Karpas-422 (cell line): Measurements from ENCODE around the gene CCL5. TPM values are rescaled to one million over a fixed set of nuclear protein-coding genes. Genes with fewer than 3 reads are reported as not detected.

Source experiments
- DNase-seq: peaks from one replicate; pipeline ENCODE4 v3.0.0-alpha.2; 2015
- H2AFZ ChIP-seq: fragments of 200-600 bp; sonication (generic); 2 replicates; pipeline ENCODE4 v1.6.1; 2014; ENCODE audit warnings: antibody characterized with exemption, low read length, mixed read lengths
- H3K27ac ChIP-seq: fragments of 200-600 bp; sonication (generic); 2 replicates; pipeline ENCODE4 v1.5.1; 2014; ENCODE audit warnings: mild to moderate bottlenecking, low read length, moderate library complexity
- H3K27me3 ChIP-seq: fragments of 200-600 bp; sonication (generic); 2 replicates; pipeline ENCODE4 v1.6.1; 2014; ENCODE audit warnings: low read length, mixed read lengths
- H3K36me3 ChIP-seq: fragments of 200-600 bp; sonication (generic); 2 replicates; pipeline ENCODE4 v1.6.1; 2014; ENCODE audit warnings: low read length, mixed read lengths; ENCODE audit not compliant: insufficient read depth
- H3K4me1 ChIP-seq: fragments of 200-600 bp; sonication (generic); 2 replicates; pipeline ENCODE4 v1.6.1; 2014; ENCODE audit warnings: mild to moderate bottlenecking, low read length, mixed read lengths
- H3K4me2 ChIP-seq: fragments of 200-600 bp; sonication (generic); 2 replicates; pipeline ENCODE4 v1.6.1; 2014; ENCODE audit warnings: low read length, low read depth, mild to moderate bottlenecking; ENCODE audit not compliant: poor library complexity, severe bottlenecking
- H3K4me3 ChIP-seq: fragments of 200-600 bp; sonication (generic); 2 replicates; pipeline ENCODE4 v1.5.1; 2014; ENCODE audit warnings: mild to moderate bottlenecking, antibody characterized with exemption, low read length, mixed read lengths
- H3K79me2 ChIP-seq: fragments of 200-600 bp; sonication (generic); 2 replicates; pipeline ENCODE4 v1.6.1; 2014; ENCODE audit warnings: mild to moderate bottlenecking, low read length, mixed read lengths
- H3K9ac ChIP-seq: fragments of 200-600 bp; sonication (generic); 2 replicates; pipeline ENCODE4 v1.6.0; 2014; ENCODE audit warnings: low read length
- H3K9me2 ChIP-seq: fragments of 200-600 bp; sonication (generic), shearing (Covaris generic); replicated peaks from 2 replicates; pipeline ENCODE4 v1.6.0; 2014; ENCODE audit warnings: mild to moderate bottlenecking, low read length, moderate library complexity; ENCODE audit not compliant: insufficient read depth
- H3K9me3 ChIP-seq: fragments of 300-700, 200-600 bp; sonication (generic); 2 replicates; pipeline ENCODE4 v1.6.1; 2014; ENCODE audit warnings: low read length, mixed read lengths
- H4K20me1 ChIP-seq: fragments of 200-600 bp; sonication (generic); 2 replicates; pipeline ENCODE4 v1.6.1; 2014; ENCODE audit warnings: mild to moderate bottlenecking, antibody characterized with exemption, low read length, low read depth; ENCODE audit not compliant: insufficient read depth
- total RNA-seq: library from RNA; depleted of rRNA; stranded (reverse); fragments of >200 nt; shearing (Covaris generic); gene quantifications from 2 replicates; pipeline ENCODE4 v1.2.3, GENCODE V29; 2014; ENCODE audit warnings: low replicate concordance

Gene CCL5
- total RNA-seq, 1 experiment from 2014 or later: not detected

- no peaks in the 10 kb centered on the region for H3K9me2 ChIP-seq
- DNase-seq: no peak
- H3K27ac ChIP-seq: no peak overlapping the region
- H3K4me2 ChIP-seq: no peak overlapping the region
- H3K79me2 ChIP-seq: no peaks in the 10 kb centered on the region
- no peaks in the 10 kb centered on the region for H3K4me1 ChIP-seq
- H3K9me3 ChIP-seq: no peaks in the 10 kb centered on the region
- H2AFZ ChIP-seq: no peak overlapping the region
- no peaks in the 10 kb centered on the region for H4K20me1 ChIP-seq
- no peaks in the 10 kb centered on the region for H3K36me3 ChIP-seq
- H3K4me3 ChIP-seq: no peak overlapping the region
- no peaks in the 10 kb centered on the region for H3K27me3 ChIP-seq
- H3K9ac ChIP-seq: no peak overlapping the region
Measured at GRCh38 chr17:35894206-35894605, 14.0 kb upstream of the CCL5 start.

GRCh38 chr17:35893751-35894150 is 13.6 kb upstream of the CCL5 start:
- DNase-seq: no peak
- Histone ChIP-seq H4K20me1 (no peaks in the 10 kb centered on the region), H3K27me3 (no peaks in the 10 kb centered on the region), H3K4me3 (no peak overlapping the region), H3K9me3 (no peaks in the 10 kb centered on the region), H3K27ac (no peak overlapping the region), H3K9me2 (no peaks in the 10 kb centered on the region), H3K4me2 (no peak overlapping the region), H3K4me1 (no peaks in the 10 kb centered on the region), H3K36me3 (no peaks in the 10 kb centered on the region), H3K79me2 (no peaks in the 10 kb centered on the region), H3K9ac (no peak overlapping the region), H2AFZ (no peak overlapping the region)

GRCh38 chr17:35892091-35893035 is 12.2 kb upstream of the CCL5 start:
- Histone ChIP-seq H4K20me1 (no peaks in the 10 kb centered on the region), H3K9ac (no peak overlapping the region), H3K4me3 (no peak overlapping the region), H3K4me2 (no peak overlapping the region), H3K4me1 (no peaks in the 10 kb centered on the region), H3K79me2 (no peaks in the 10 kb centered on the region), H2AFZ (no peak overlapping the region), H3K9me3 (no peaks in the 10 kb centered on the region), H3K9me2 (no peaks in the 10 kb centered on the region), H3K27me3 (no peaks in the 10 kb centered on the region), H3K27ac (no peak overlapping the region), H3K36me3 (no peaks in the 10 kb centered on the region)
- DNase-seq: no peak

GRCh38 chr17:35891269-35891668 is 11.1 kb upstream of the CCL5 start:
- no peaks in the 10 kb centered on the region for H4K20me1 ChIP-seq
- no peak overlapping the region for H3K4me2 ChIP-seq
- DNase-seq: no peak
- H3K9me2 ChIP-seq: no peaks in the 10 kb centered on the region
- H3K27me3 ChIP-seq: no peaks in the 10 kb centered on the region
- no peaks in the 10 kb centered on the region for H3K36me3 ChIP-seq
- no peak overlapping the region for H2AFZ ChIP-seq
- H3K4me1 ChIP-seq: no peaks in the 10 kb centered on the region
- no peak overlapping the region for H3K4me3 ChIP-seq
- no peaks in the 10 kb centered on the region for H3K9me3 ChIP-seq
- H3K27ac ChIP-seq: no peak overlapping the region
- no peaks in the 10 kb centered on the region for H3K79me2 ChIP-seq
- H3K9ac ChIP-seq: no peak overlapping the region

- no peaks in the 10 kb centered on the region for H3K79me2 ChIP-seq
- no peak overlapping the region for H3K4me2 ChIP-seq
- H3K9me3 ChIP-seq: no peaks in the 10 kb centered on the region
- no peak overlapping the region for H3K4me3 ChIP-seq
- no peaks in the 10 kb centered on the region for H3K4me1 ChIP-seq
- H3K9ac ChIP-seq: no peak overlapping the region
- no peaks in the 10 kb centered on the region for H4K20me1 ChIP-seq
- DNase-seq: no peak
- no peaks in the 10 kb centered on the region for H3K9me2 ChIP-seq
- H2AFZ ChIP-seq: no peak overlapping the region
- H3K27me3 ChIP-seq: no peaks in the 10 kb centered on the region
- no peaks in the 10 kb centered on the region for H3K36me3 ChIP-seq
- no peak overlapping the region for H3K27ac ChIP-seq
Measured at GRCh38 chr17:35890774-35891155, 10.6 kb upstream of the CCL5 start.

DNA sequence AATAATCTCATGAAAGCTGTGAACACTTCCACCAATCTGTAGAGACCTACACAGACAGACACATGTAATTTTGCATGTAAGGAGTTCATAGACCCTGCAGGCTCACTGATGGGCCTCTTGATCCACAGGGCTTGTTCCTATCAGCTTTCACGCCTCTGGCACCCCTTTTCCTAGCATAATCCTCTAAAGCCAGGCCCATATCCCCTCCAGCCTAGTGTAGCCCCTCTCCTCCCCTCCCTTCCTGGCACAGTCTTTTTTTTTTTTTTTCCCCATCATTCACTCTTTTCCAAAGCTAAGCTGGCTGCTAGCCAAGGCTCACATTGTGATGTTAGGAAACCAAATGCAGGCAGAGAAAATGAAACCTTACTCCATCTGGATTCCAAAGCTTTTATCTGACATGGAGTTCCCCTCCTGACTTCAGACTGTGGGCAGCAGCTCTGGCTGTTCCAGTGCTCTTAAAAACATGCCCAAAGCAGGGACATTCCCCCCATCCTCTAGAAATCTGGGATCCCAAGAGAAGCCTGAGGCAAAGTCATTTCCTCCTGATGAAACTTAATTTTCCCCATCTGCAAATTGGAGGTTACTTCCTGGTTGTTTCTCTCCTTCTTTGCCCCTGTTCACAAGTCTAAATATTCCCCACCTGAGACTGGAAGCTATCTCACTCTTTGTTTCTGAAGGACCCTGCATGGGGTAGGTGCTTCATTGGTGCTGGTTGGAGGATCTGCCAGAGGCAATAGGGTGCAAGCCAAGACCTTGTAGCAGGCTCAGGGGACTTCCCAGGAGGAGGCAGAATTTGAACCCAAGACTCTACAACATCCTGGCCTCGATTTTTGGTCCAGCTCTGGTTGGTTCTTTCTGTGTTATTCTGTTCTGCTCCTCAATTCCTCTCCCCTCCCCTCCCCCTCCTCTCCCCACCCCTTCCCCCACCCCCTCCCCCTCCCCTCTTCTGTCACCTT is 9.9 kb upstream of the CCL5 start:
- no peaks in the 10 kb centered on the region for H4K20me1 ChIP-seq
- H3K4me1 ChIP-seq: no peaks in the 10 kb centered on the region
- H3K4me3 ChIP-seq: no peak overlapping the region
- H3K9me2 ChIP-seq: no peaks in the 10 kb centered on the region
- no peak overlapping the region for H2AFZ ChIP-seq
- H3K27me3 ChIP-seq: no peaks in the 10 kb centered on the region
- H3K27ac ChIP-seq: no peak overlapping the region
- no peaks in the 10 kb centered on the region for H3K79me2 ChIP-seq
- H3K4me2 ChIP-seq: no peak overlapping the region
- no peaks in the 10 kb centered on the region for H3K9me3 ChIP-seq
- DNase-seq: no peak
- H3K9ac ChIP-seq: no peak overlapping the region
- no peaks in the 10 kb centered on the region for H3K36me3 ChIP-seq

DNA sequence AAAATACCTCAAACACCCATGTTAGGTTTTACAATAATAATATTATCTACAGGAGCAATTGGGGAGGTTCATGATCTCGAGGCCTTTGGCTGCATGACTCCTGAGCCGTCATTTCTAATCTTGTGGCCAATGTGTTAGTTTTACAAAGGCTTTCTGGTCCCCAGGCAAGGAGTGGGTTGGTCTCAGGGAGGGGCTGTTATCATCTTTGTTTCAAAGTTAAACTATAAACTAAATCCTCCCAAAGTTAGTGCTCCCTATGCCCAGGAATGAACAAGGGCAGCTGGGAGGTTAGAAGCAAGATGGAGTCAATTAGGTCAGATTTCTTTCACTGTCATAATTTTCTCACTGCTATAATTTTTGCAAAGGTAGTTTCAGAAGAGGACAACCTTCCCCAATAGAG is 9.1 kb upstream of the CCL5 start:
- Histone ChIP-seq H3K9ac (no peak overlapping the region), H3K4me2 (no peak overlapping the region), H4K20me1 (no peaks in the 10 kb centered on the region), H3K27me3 (no peaks in the 10 kb centered on the region), H3K27ac (no peak overlapping the region), H3K4me3 (no peak overlapping the region), H3K9me2 (no peaks in the 10 kb centered on the region), H3K4me1 (no peaks in the 10 kb centered on the region), H3K79me2 (no peaks in the 10 kb centered on the region), H3K36me3 (no peaks in the 10 kb centered on the region), H3K9me3 (no peaks in the 10 kb centered on the region), H2AFZ (no peak overlapping the region)
- no peak for DNase-seq

DNA sequence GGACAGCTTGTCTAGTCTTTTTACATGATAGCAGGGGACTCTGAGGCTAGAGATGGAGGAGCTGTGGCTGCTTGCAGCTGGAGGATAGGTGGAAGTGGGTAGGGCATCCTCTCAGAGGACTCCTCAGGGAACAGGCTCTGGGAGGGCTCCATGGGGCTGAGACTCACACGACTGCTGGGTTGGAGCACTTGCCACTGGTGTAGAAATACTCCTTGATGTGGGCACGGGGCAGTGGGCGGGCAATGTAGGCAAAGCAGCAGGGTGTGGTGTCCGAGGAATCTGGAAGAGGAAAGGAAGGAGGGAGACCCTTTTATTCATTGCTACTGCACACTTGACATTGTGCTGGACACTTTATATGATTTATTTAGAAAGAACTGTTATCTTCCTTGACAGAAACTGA is 1.8 kb downstream of the CCL5 start:
- no peaks in the 10 kb centered on the region for H4K20me1 ChIP-seq
- H3K4me1 ChIP-seq: no peaks in the 10 kb centered on the region
- no peak overlapping the region for H3K4me3 ChIP-seq
- H2AFZ ChIP-seq: no peak overlapping the region
- no peak overlapping the region for H3K27ac ChIP-seq
- no peaks in the 10 kb centered on the region for H3K36me3 ChIP-seq
- no peak overlapping the region for H3K4me2 ChIP-seq
- no peaks in the 10 kb centered on the region for H3K79me2 ChIP-seq
- H3K27me3 ChIP-seq: no peaks in the 10 kb centered on the region
- H3K9me3 ChIP-seq: no peaks in the 10 kb centered on the region
- no peak overlapping the region for H3K9ac ChIP-seq
- DNase-seq: no peak
- no peaks in the 10 kb centered on the region for H3K9me2 ChIP-seq
